HUES64 (cell line): ENCODE data around the gene SLC4A5.

Experiments
- H3K27ac ChIP-seq: 2 replicates; pipeline ENCODE4 v1.7.0; 2013; ENCODE audit warnings: low read depth, low read length, inconsistent platforms
- H3K27me3 ChIP-seq: 2 replicates; pipeline ENCODE4 v1.6.1; 2013; ENCODE audit warnings: mild to moderate bottlenecking, low read length; ENCODE audit not compliant: insufficient read depth
- H3K36me3 ChIP-seq: 2 replicates; pipeline ENCODE4 v1.6.1; 2013; ENCODE audit warnings: mild to moderate bottlenecking, low read length; ENCODE audit not compliant: insufficient read depth
- H3K4me1 ChIP-seq: 2 replicates; pipeline ENCODE4 v1.6.1; 2013; ENCODE audit warnings: mild to moderate bottlenecking, low read length, moderate library complexity; ENCODE audit not compliant: insufficient read depth
- H3K4me3 ChIP-seq: 2 replicates; pipeline ENCODE4 v1.5.1; 2013; ENCODE audit warnings: mild to moderate bottlenecking, low read length, moderate library complexity
- H3K9ac ChIP-seq: 2 replicates; pipeline ENCODE4 v1.6.1; 2013; ENCODE audit warnings: mild to moderate bottlenecking, low read depth, low read length
- H3K9me3 ChIP-seq: 2 replicates; pipeline ENCODE4 v1.6.1; 2013; ENCODE audit warnings: low read depth, low read length; ENCODE audit not compliant: insufficient read depth
- WGBS: fragments of 150-250, 120-280 bp; methylation state at CpG from one replicate; pipeline ENCODE4 v1.1.7; 2013; ENCODE audit warnings: missing lambda C conversion rate; 5-methylcytosine and 5-hydroxymethylcytosine counted together

Gene SLC4A5

DNA sequence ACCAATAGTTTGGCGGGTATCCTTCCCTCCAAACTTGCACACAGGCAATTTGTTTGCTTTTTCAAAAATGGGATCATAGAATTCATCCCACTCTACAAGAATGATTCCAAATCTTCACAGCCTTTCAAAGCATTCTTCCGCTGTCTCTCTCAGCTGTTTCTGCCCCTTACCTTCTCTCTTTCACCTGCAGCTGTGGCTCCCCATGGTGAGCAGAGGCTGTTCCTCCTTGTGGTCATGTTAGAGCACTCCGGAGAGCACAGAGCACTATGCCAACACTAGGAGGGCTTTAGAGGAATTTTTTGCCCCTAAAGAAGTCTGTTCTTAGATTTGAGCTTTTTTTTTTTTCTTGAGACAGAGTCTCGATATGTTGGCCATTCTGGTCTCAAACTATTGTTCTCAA, 114.4 kb downstream of the SLC4A5 start:
- Histone ChIP-seq H3K4me3 (no peak overlapping the region), H3K27me3 (no peaks in the 10 kb centered on the region), H3K9ac (no peak overlapping the region), H3K9me3 (no peaks in the 10 kb centered on the region), H3K36me3 (no peaks in the 10 kb centered on the region), H3K4me1 (no peaks in the 10 kb centered on the region), H3K27ac (no peak overlapping the region)
- WGBS: 88% methylated on average over 4 of the region's 4 CpGs

- no peaks in the 10 kb centered on the region for H3K27me3 ChIP-seq
- no peak overlapping the region for H3K27ac ChIP-seq
- 79% methylated on average over 5 of the region's 5 CpGs for WGBS
- no peaks in the 10 kb centered on the region for H3K9me3 ChIP-seq
- no peaks in the 10 kb centered on the region for H3K36me3 ChIP-seq
- no peaks in the 10 kb centered on the region for H3K4me1 ChIP-seq
- no peak overlapping the region for H3K9ac ChIP-seq
- no peak overlapping the region for H3K4me3 ChIP-seq
Observed at GRCh38 chr2:74227646-74228045, 115.6 kb downstream of the SLC4A5 start.

GRCh38 chr2:74226648-74227213, 116.5 kb downstream of the SLC4A5 start:
- 89% methylated on average over 21 of the region's 21 CpGs for WGBS
- no peak overlapping the region for H3K27ac ChIP-seq
- H3K4me3 ChIP-seq: no peak overlapping the region
- no peaks in the 10 kb centered on the region for H3K36me3 ChIP-seq
- H3K4me1 ChIP-seq: no peaks in the 10 kb centered on the region
- no peaks in the 10 kb centered on the region for H3K27me3 ChIP-seq
- H3K9ac ChIP-seq: no peak overlapping the region
- no peaks in the 10 kb centered on the region for H3K9me3 ChIP-seq

- no peaks in the 10 kb centered on the region for H3K27me3 ChIP-seq
- WGBS: 87% methylated on average over 4 of the region's 4 CpGs
- no peaks in the 10 kb centered on the region for H3K9me3 ChIP-seq
- no peaks in the 10 kb centered on the region for H3K36me3 ChIP-seq
- H3K4me1 ChIP-seq: no peaks in the 10 kb centered on the region
- no peak overlapping the region for H3K9ac ChIP-seq
- H3K4me3 ChIP-seq: no peak overlapping the region
- H3K27ac ChIP-seq: no peak overlapping the region
Observed at GRCh38 chr2:74225698-74226459, 117.3 kb downstream of the SLC4A5 start.

- no peaks in the 10 kb centered on the region for H3K9me3 ChIP-seq
- peaks cover 11% of the 10 kb centered on the region for H3K36me3 ChIP-seq
- no peak overlapping the region for H3K9ac ChIP-seq
- no peaks in the 10 kb centered on the region for H3K4me1 ChIP-seq
- no peaks in the 10 kb centered on the region for H3K27me3 ChIP-seq
- no peak overlapping the region for H3K4me3 ChIP-seq
- 92% methylated on average over 8 of the region's 8 CpGs for WGBS
- H3K27ac ChIP-seq: no peak overlapping the region
Observed at GRCh38 chr2:74223941-74224770, 119.1 kb downstream of the SLC4A5 start.

GRCh38 chr2:74222300-74222650, 120.9 kb downstream of the SLC4A5 start:
- Histone ChIP-seq H3K36me3 (peaks cover 28% of the 10 kb centered on the region), H3K9me3 (no peaks in the 10 kb centered on the region), H3K4me3 (no peak overlapping the region), H3K27ac (no peak overlapping the region), H3K27me3 (no peaks in the 10 kb centered on the region), H3K9ac (no peak overlapping the region), H3K4me1 (no peaks in the 10 kb centered on the region)
- 92% methylated on average over 6 of the region's 6 CpGs for WGBS

- H3K9me3 ChIP-seq: no peaks in the 10 kb centered on the region
- no peak overlapping the region for H3K9ac ChIP-seq
- H3K27ac ChIP-seq: no peak overlapping the region; the same call in 1 of the 2 replicates
- no peaks in the 10 kb centered on the region for H3K4me1 ChIP-seq
- H3K27me3 ChIP-seq: no peaks in the 10 kb centered on the region
- WGBS: 95% methylated on average over 6 of the region's 6 CpGs
- peaks cover 34% of the 10 kb centered on the region for H3K36me3 ChIP-seq
- no peak overlapping the region for H3K4me3 ChIP-seq
Observed at GRCh38 chr2:74221604-74222299, 121.5 kb downstream of the SLC4A5 start.

GRCh38 chr2:74221091-74221490, 122.1 kb downstream of the SLC4A5 start:
- H3K27me3 ChIP-seq: no peaks in the 10 kb centered on the region
- no peak overlapping the region for H3K4me3 ChIP-seq
- H3K9me3 ChIP-seq: no peaks in the 10 kb centered on the region
- no peaks in the 10 kb centered on the region for H3K4me1 ChIP-seq
- no peak overlapping the region; the same call in 1 of the 2 replicates for H3K27ac ChIP-seq
- no peak overlapping the region for H3K9ac ChIP-seq
- 97% methylated on average over 5 of the region's 6 CpGs for WGBS
- H3K36me3 ChIP-seq: peaks cover 40% of the 10 kb centered on the region

- H3K4me3 ChIP-seq: no peak overlapping the region
- no peaks in the 10 kb centered on the region for H3K4me1 ChIP-seq
- peaks cover 50% of the 10 kb centered on the region for H3K36me3 ChIP-seq
- no peak overlapping the region for H3K27ac ChIP-seq
- no peaks in the 10 kb centered on the region for H3K9me3 ChIP-seq
- WGBS: 94% methylated on average over 5 of the region's 5 CpGs
- no peaks in the 10 kb centered on the region for H3K27me3 ChIP-seq
- no peak overlapping the region for H3K9ac ChIP-seq
Observed at GRCh38 chr2:74219846-74220486, 123.2 kb downstream of the SLC4A5 start.

DNA sequence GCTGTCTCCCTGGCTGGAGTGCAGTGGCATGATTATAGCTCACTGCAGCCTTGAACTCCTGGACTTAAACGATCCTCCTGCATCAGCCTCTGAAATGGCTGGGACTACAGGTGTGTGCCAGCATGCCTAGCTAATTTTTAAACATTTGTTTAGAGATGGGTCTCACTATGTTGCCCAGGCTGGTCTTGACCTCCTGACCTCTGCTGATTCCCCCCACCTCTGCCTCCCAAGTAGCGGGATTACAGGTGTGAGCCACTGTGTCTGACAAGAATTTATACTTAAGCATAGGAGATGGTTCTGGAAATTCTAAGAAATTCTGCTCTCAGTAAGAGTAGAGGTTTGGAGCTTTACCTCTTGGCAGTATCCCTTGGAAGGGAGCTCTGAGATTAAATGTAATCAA, 126.6 kb downstream of the SLC4A5 start:
- Histone ChIP-seq H3K27ac (no peak overlapping the region), H3K36me3 (peaks cover 82% of the 10 kb centered on the region), H3K4me1 (no peaks in the 10 kb centered on the region), H3K9me3 (no peaks in the 10 kb centered on the region), H3K27me3 (no peaks in the 10 kb centered on the region), H3K9ac (no peak overlapping the region), H3K4me3 (no peak overlapping the region)
- 97% methylated on average over 2 of the region's 2 CpGs for WGBS
